Mesendoderm (in vitro differentiated cells): Measurements from ENCODE around the gene ADARB2.

Experiments
- DNase-seq: peaks from one replicate; pipeline ENCODE4 v3.0.0; 2013
- H2AK5ac ChIP-seq: 2 replicates; pipeline ENCODE4 v1.6.1; 2013; ENCODE audit warnings: low read length, inconsistent platforms
- H2BK120ac ChIP-seq: 2 replicates; pipeline ENCODE4 v1.6.1; 2013; ENCODE audit warnings: low read depth, mild to moderate bottlenecking, low read length, moderate library complexity, mixed read lengths
- H2BK15ac ChIP-seq: replicated peaks from 2 replicates; pipeline ENCODE4 v1.6.1; 2013; ENCODE audit warnings: low read depth, mild to moderate bottlenecking, moderate library complexity
- H2BK5ac ChIP-seq: 2 replicates; pipeline ENCODE4 v1.6.1; 2013; ENCODE audit warnings: low read length, inconsistent platforms
- H3K18ac ChIP-seq: 2 replicates; pipeline ENCODE4 v1.6.1; 2013; ENCODE audit warnings: mild to moderate bottlenecking, low read length, mixed read lengths
- H3K23ac ChIP-seq: one replicate; pipeline ENCODE4 v1.6.1; 2013; ENCODE audit warnings: low read length
- H3K27ac ChIP-seq: 2 replicates; pipeline ENCODE4 v1.5.1; 2013; ENCODE audit warnings: low read depth, mild to moderate bottlenecking, inconsistent platforms, low read length, moderate library complexity
- H3K27me3 ChIP-seq: 2 replicates; pipeline ENCODE4 v1.6.1; 2013; ENCODE audit warnings: low read length, control low read depth, mild to moderate bottlenecking, inconsistent platforms; ENCODE audit not compliant: insufficient read depth, poor library complexity
- H3K36me3 ChIP-seq: 2 replicates; pipeline ENCODE4 v1.6.1; 2013; ENCODE audit warnings: low read length, inconsistent platforms; ENCODE audit not compliant: control insufficient read depth, insufficient read depth
- H3K4ac ChIP-seq: one replicate; pipeline ENCODE4 v1.6.1; 2013; ENCODE audit warnings: low read depth, mild to moderate bottlenecking, low read length, moderate library complexity
- H3K4me1 ChIP-seq: 2 replicates; pipeline ENCODE4 v1.6.1; 2013; ENCODE audit warnings: low read depth, low read length, inconsistent platforms; ENCODE audit not compliant: control insufficient read depth
- H3K4me2 ChIP-seq: 2 replicates; pipeline ENCODE4 v1.6.1; 2013; ENCODE audit warnings: low read length
- H3K4me3 ChIP-seq: 2 replicates; pipeline ENCODE4 v1.5.1; 2013; ENCODE audit warnings: mild to moderate bottlenecking, low read length
- H3K56ac ChIP-seq: one replicate; pipeline ENCODE4 v1.6.1; 2013; ENCODE audit warnings: low read length
- H3K79me1 ChIP-seq: 2 replicates; pipeline ENCODE4 v1.6.1; 2013; ENCODE audit warnings: low read length, inconsistent platforms
- H3K79me2 ChIP-seq: 2 replicates; pipeline ENCODE4 v1.6.1; 2013; ENCODE audit warnings: mild to moderate bottlenecking, low read length; ENCODE audit not compliant: control insufficient read depth, insufficient read depth
- H3K9ac ChIP-seq: 2 replicates; pipeline ENCODE4 v1.6.1; 2013; ENCODE audit warnings: low read length, inconsistent platforms
- H4K5ac ChIP-seq: one replicate; pipeline ENCODE4 v1.6.1; 2013; ENCODE audit warnings: low read length
- H4K8ac ChIP-seq: one replicate; pipeline ENCODE4 v1.6.1; 2013; ENCODE audit warnings: low read depth, mild to moderate bottlenecking, control low read depth, low read length, moderate library complexity
- WGBS: extraction: QIAGEN DNeasy Blood & Tissue Kit; methylation state at CpG from one replicate; pipeline ENCODE4 v1.1.7; 2013; ENCODE audit warnings: low lambda C conversion rate, missing lambda C conversion rate; ENCODE audit not compliant: insufficient coverage; ENCODE audit errors: extremely low coverage; 5-methylcytosine and 5-hydroxymethylcytosine counted together

Gene ADARB2

DNA sequence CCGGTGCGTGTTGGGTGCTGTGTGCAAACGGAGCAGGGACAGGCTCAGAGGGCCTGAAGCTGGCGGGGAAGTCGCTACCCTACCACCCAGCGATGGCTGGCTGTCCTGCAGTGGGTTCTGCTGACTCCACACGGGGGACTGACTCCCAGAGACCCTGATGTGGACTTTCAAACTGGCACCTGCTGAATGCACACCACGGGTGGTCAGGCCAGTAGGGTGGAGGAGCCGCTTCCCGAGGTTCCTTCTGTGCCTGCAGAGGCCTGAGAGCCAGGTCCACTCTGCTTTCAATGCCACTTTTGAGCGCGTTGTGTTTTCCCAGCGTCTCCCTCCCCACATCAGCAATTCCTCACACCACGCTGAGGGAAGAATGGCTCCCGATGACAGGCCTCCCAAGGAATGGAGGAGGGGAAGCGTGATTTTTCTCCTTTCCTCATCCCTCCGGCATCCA lies 135.3 kb downstream of the ADARB2 start:
- no peak overlapping the region for H2BK5ac ChIP-seq
- H2BK15ac ChIP-seq: no peak overlapping the region
- no peaks in the 10 kb centered on the region for H3K36me3 ChIP-seq
- no peak overlapping the region for H4K5ac ChIP-seq
- H3K9ac ChIP-seq: no peak overlapping the region
- H3K79me2 ChIP-seq: no peaks in the 10 kb centered on the region
- DNase-seq: peak; percentile 21
- H3K56ac ChIP-seq: no peak overlapping the region
- no CpG with 5 or more reads among the region's 17 CpGs for WGBS
- H3K4me1 ChIP-seq: no peaks in the 10 kb centered on the region
- H2BK120ac ChIP-seq: no peak overlapping the region
- no peaks in the 10 kb centered on the region for H3K79me1 ChIP-seq
- H3K27ac ChIP-seq: no peak overlapping the region
- no peaks in the 10 kb centered on the region for H3K27me3 ChIP-seq
- no peak overlapping the region for H3K4me3 ChIP-seq
- no peak overlapping the region for H3K23ac ChIP-seq
- H4K8ac ChIP-seq: no peak overlapping the region
- H3K18ac ChIP-seq: no peak overlapping the region
- no peak overlapping the region for H2AK5ac ChIP-seq
- H3K4me2 ChIP-seq: no peak overlapping the region
- H3K4ac ChIP-seq: no peak overlapping the region

GRCh38 chr10:1601406-1601805 lies 135.9 kb downstream of the ADARB2 start:
- no peak overlapping the region for H3K27ac ChIP-seq
- no peak overlapping the region for H2BK5ac ChIP-seq
- H3K4ac ChIP-seq: no peak overlapping the region
- no peak for DNase-seq
- H4K8ac ChIP-seq: no peak overlapping the region
- H3K18ac ChIP-seq: no peak overlapping the region
- no peak overlapping the region for H3K9ac ChIP-seq
- no CpG with 5 or more reads among the region's 10 CpGs for WGBS
- no peaks in the 10 kb centered on the region for H3K36me3 ChIP-seq
- H3K4me1 ChIP-seq: no peaks in the 10 kb centered on the region
- H3K27me3 ChIP-seq: no peaks in the 10 kb centered on the region
- H3K4me2 ChIP-seq: no peak overlapping the region
- H4K5ac ChIP-seq: no peak overlapping the region
- H3K56ac ChIP-seq: no peak overlapping the region
- no peak overlapping the region for H2AK5ac ChIP-seq
- no peaks in the 10 kb centered on the region for H3K79me2 ChIP-seq
- no peak overlapping the region for H2BK15ac ChIP-seq
- no peak overlapping the region for H3K4me3 ChIP-seq
- no peaks in the 10 kb centered on the region for H3K79me1 ChIP-seq
- H3K23ac ChIP-seq: no peak overlapping the region
- no peak overlapping the region for H2BK120ac ChIP-seq

DNA sequence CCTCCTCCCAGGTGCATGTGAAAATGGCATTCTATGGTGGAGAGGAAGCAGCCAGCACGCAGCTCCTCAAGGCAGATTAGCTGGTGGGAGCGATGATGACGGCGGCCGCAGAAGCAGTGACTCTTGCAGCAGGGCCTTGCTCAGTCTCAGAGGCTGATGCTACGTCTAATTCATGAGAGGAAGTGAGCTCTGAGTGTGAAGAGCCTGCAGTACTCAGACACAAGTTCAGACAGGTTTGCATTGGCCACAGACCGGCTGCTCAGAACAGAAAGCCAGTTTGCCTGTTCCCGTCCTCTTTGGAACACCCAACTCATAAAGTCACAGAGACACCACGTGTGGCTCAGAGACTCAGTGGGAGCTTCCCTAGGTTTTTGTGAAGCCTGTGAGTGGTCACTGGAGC lies 136.5 kb downstream of the ADARB2 start:
- DNase-seq: no peak
- H2BK5ac ChIP-seq: no peak overlapping the region
- no peaks in the 10 kb centered on the region for H3K79me1 ChIP-seq
- H2BK120ac ChIP-seq: no peak overlapping the region
- no peaks in the 10 kb centered on the region for H3K36me3 ChIP-seq
- no peak overlapping the region for H3K4ac ChIP-seq
- H3K23ac ChIP-seq: no peak overlapping the region
- no peak overlapping the region for H3K56ac ChIP-seq
- no peaks in the 10 kb centered on the region for H3K79me2 ChIP-seq
- H4K5ac ChIP-seq: no peak overlapping the region
- H3K9ac ChIP-seq: no peak overlapping the region
- no CpG with 5 or more reads among the region's 9 CpGs for WGBS
- H3K4me3 ChIP-seq: no peak overlapping the region
- no peaks in the 10 kb centered on the region for H3K4me1 ChIP-seq
- H2AK5ac ChIP-seq: no peak overlapping the region
- H3K18ac ChIP-seq: no peak overlapping the region
- H3K4me2 ChIP-seq: no peak overlapping the region
- H4K8ac ChIP-seq: no peak overlapping the region
- H3K27me3 ChIP-seq: no peaks in the 10 kb centered on the region
- H3K27ac ChIP-seq: no peak overlapping the region
- H2BK15ac ChIP-seq: no peak overlapping the region

DNA sequence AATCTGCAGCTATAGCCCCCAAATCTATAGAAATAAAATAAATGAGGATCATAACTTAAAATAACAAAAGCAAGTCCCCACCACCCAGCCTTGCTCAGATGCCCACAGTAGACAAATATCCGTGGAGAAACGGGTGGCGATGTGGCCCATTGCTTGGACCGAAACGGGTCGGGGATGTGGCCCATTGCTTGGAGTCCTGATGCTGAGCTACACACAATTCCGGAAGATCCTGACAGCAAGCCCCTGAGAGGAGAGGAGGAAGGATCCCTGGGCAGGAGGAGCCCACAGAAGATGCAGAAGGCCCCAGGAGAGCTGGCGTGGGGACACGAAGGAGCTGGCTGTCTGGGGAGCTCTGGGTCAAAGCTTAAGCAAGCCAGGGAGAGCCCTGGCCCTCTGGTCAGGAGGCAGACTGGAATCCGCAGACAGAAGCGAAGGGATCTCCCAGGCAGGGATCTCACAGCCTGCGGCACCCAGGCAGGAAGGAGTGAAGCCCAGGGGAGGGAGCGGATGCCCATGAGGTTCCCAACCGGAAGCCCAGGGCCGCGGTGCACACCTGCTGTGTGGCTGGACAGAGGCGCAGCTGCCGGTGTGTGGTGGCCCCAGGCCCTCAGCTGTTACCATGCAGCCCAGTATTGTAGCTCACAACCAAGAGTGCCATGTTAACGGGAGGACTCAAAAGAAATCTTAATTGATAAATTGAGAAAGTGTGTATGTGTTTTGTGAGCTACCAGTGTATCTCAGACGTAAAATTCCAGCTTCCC lies 138.8 kb downstream of the ADARB2 start:
- Histone ChIP-seq H4K8ac (no peak overlapping the region), H3K4me3 (no peak overlapping the region), H2BK120ac (no peak overlapping the region), H3K79me2 (no peaks in the 10 kb centered on the region), H3K9ac (no peak overlapping the region), H3K79me1 (no peaks in the 10 kb centered on the region), H3K23ac (no peak overlapping the region), H2AK5ac (no peak overlapping the region), H3K27me3 (no peaks in the 10 kb centered on the region), H3K36me3 (no peaks in the 10 kb centered on the region), H4K5ac (no peak overlapping the region), H3K56ac (no peak overlapping the region), H3K4me2 (no peak overlapping the region), H2BK5ac (no peak overlapping the region), H3K4me1 (no peaks in the 10 kb centered on the region), H2BK15ac (no peak overlapping the region), H3K4ac (no peak overlapping the region), H3K27ac (no peak overlapping the region), H3K18ac (no peak overlapping the region)
- no CpG with 5 or more reads among the region's 20 CpGs for WGBS
- DNase-seq: no peak

GRCh38 chr10:1597370-1598146 lies 139.8 kb downstream of the ADARB2 start:
- Histone ChIP-seq H3K23ac (no peak overlapping the region), H2AK5ac (no peak overlapping the region), H2BK15ac (no peak overlapping the region), H3K56ac (no peak overlapping the region), H4K8ac (no peak overlapping the region), H3K18ac (no peak overlapping the region), H3K4me2 (no peak overlapping the region), H3K27me3 (no peaks in the 10 kb centered on the region), H2BK120ac (no peak overlapping the region), H3K79me2 (no peaks in the 10 kb centered on the region), H3K79me1 (no peaks in the 10 kb centered on the region), H2BK5ac (no peak overlapping the region), H3K9ac (no peak overlapping the region), H3K4me1 (no peaks in the 10 kb centered on the region), H3K4ac (no peak overlapping the region), H3K27ac (no peak overlapping the region), H3K36me3 (no peaks in the 10 kb centered on the region), H4K5ac (no peak overlapping the region), H3K4me3 (no peak overlapping the region)
- no peak for DNase-seq
- WGBS: no CpG with 5 or more reads among the region's 1 CpG
